ENCODE data around the gene MAP10.

Gene MAP10

GRCh38 chr1:232853994-232854797 is 49.0 kb downstream of the MAP10 start (continued):
- TF ChIP-seq ZNF449 (tag by site-specific recombination; IDR thresholded peaks at IDR 0.05) = no peak
- peak; percentile 93 for TF ChIP-seq INSM2 (tag by site-specific recombination; IDR thresholded peaks at IDR 0.05)
- TF ChIP-seq, protein P1, sequence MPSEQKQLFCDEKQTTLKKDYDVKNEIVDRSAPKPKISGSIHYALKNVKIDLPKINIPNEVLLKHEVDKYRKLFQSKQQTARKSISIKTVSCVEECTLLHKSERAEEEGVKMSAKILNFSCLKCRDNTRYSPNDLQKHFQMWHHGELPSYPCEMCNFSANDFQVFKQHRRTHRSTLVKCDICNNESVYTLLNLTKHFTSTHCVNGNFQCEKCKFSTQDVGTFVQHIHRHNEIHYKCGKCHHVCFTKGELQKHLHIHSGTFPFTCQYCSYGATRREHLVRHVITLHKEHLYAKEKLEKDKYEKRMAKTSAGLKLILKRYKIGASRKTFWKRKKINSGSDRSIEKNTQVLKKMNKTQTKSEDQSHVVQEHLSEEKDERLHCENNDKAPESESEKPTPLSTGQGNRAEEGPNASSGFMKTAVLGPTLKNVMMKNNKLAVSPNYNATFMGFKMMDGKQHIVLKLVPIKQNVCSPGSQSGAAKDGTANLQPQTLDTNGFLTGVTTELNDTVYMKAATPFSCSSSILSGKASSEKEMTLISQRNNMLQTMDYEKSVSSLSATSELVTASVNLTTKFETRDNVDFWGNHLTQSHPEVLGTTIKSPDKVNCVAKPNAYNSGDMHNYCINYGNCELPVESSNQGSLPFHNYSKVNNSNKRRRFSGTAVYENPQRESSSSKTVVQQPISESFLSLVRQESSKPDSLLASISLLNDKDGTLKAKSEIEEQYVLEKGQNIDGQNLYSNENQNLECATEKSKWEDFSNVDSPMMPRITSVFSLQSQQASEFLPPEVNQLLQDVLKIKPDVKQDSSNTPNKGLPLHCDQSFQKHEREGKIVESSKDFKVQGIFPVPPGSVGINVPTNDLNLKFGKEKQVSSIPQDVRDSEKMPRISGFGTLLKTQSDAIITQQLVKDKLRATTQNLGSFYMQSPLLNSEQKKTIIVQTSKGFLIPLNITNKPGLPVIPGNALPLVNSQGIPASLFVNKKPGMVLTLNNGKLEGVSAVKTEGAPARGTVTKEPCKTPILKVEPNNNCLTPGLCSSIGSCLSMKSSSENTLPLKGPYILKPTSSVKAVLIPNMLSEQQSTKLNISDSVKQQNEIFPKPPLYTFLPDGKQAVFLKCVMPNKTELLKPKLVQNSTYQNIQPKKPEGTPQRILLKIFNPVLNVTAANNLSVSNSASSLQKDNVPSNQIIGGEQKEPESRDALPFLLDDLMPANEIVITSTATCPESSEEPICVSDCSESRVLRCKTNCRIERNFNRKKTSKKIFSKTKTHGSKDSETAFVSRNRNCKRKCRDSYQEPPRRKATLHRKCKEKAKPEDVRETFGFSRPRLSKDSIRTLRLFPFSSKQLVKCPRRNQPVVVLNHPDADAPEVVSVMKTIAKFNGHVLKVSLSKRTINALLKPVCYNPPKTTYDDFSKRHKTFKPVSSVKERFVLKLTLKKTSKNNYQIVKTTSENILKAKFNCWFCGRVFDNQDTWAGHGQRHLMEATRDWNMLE (tag by site-specific recombination; conservative IDR thresholded peaks at IDR 0.05; ENCODE audit: low read depth) = no peak; the same call in 1 of the 2 replicates
- 0 out of 2 replicates have a peak, but pooled peaks have one; percentile 45 for TF ChIP-seq ZNF600 (tag by site-specific recombination; IDR thresholded peaks at IDR 0.05)
- no peak for TF ChIP-seq ZNF302 (tag by site-specific recombination; IDR thresholded peaks at IDR 0.05; ENCODE audit: low read depth)
- no peak for TF ChIP-seq ZNF239 (tag by site-specific recombination; IDR thresholded peaks at IDR 0.05)
- TF ChIP-seq ZBTB8A (tag by site-specific recombination; IDR thresholded peaks at IDR 0.05) = no peak
- TF ChIP-seq ZNF23 (tag by site-specific recombination; IDR thresholded peaks at IDR 0.05; ENCODE audit: borderline replicate concordance) = no peak
- no peak for TF ChIP-seq ZNF548 (tag by site-specific recombination; IDR thresholded peaks at IDR 0.05)
- TF ChIP-seq ZNF707 (tag by site-specific recombination; IDR thresholded peaks at IDR 0.05) = no peak
- no peak for TF ChIP-seq ZNF830 (tag by site-specific recombination; IDR thresholded peaks at IDR 0.05; ENCODE audit: low read depth)
- no peak for TF ChIP-seq ZNF571 (tag by site-specific recombination; IDR thresholded peaks at IDR 0.05)
- no peak for TF ChIP-seq HOXC10 (CRISPR knock-in tag; IDR thresholded peaks at IDR 0.05)
- no peak for TF ChIP-seq ZNF670 (tag by site-specific recombination; IDR thresholded peaks at IDR 0.05; ENCODE audit: low read depth)
- no peak for TF ChIP-seq ZNF561 (tag by site-specific recombination; IDR thresholded peaks at IDR 0.05; ENCODE audit: borderline replicate concordance)
- TF ChIP-seq, protein P2, sequence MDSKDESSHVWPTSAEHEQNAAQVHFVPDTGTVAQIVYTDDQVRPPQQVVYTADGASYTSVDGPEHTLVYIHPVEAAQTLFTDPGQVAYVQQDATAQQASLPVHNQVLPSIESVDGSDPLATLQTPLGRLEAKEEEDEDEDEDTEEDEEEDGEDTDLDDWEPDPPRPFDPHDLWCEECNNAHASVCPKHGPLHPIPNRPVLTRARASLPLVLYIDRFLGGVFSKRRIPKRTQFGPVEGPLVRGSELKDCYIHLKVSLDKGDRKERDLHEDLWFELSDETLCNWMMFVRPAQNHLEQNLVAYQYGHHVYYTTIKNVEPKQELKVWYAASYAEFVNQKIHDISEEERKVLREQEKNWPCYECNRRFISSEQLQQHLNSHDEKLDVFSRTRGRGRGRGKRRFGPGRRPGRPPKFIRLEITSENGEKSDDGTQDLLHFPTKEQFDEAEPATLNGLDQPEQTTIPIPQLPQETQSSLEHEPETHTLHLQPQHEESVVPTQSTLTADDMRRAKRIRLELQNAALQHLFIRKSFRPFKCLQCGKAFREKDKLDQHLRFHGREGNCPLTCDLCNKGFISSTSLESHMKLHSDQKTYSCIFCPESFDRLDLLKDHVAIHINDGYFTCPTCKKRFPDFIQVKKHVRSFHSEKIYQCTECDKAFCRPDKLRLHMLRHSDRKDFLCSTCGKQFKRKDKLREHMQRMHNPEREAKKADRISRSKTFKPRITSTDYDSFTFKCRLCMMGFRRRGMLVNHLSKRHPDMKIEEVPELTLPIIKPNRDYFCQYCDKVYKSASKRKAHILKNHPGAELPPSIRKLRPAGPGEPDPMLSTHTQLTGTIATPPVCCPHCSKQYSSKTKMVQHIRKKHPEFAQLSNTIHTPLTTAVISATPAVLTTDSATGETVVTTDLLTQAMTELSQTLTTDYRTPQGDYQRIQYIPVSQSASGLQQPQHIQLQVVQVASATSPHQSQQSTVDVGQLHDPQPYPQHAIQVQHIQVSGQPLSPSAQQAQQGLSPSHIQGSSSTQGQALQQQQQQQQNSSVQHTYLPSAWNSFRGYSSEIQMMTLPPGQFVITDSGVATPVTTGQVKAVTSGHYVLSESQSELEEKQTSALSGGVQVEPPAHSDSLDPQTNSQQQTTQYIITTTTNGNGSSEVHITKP (tag by site-specific recombination; IDR thresholded peaks at IDR 0.05) = peak; percentile 69
- TF ChIP-seq ZNF664 (tag by site-specific recombination; IDR thresholded peaks at IDR 0.05) = no peak
- TF ChIP-seq, protein P3, sequence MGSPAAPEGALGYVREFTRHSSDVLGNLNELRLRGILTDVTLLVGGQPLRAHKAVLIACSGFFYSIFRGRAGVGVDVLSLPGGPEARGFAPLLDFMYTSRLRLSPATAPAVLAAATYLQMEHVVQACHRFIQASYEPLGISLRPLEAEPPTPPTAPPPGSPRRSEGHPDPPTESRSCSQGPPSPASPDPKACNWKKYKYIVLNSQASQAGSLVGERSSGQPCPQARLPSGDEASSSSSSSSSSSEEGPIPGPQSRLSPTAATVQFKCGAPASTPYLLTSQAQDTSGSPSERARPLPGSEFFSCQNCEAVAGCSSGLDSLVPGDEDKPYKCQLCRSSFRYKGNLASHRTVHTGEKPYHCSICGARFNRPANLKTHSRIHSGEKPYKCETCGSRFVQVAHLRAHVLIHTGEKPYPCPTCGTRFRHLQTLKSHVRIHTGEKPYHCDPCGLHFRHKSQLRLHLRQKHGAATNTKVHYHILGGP (tag by site-specific recombination; IDR thresholded peaks at IDR 0.05) = peak; percentile 55
- TF ChIP-seq BCL11A (tag by site-specific recombination; IDR thresholded peaks at IDR 0.05; ENCODE audit: low read depth) = peak; percentile 74; the same call in 1 of the 2 replicates
- TF ChIP-seq, protein P4, sequence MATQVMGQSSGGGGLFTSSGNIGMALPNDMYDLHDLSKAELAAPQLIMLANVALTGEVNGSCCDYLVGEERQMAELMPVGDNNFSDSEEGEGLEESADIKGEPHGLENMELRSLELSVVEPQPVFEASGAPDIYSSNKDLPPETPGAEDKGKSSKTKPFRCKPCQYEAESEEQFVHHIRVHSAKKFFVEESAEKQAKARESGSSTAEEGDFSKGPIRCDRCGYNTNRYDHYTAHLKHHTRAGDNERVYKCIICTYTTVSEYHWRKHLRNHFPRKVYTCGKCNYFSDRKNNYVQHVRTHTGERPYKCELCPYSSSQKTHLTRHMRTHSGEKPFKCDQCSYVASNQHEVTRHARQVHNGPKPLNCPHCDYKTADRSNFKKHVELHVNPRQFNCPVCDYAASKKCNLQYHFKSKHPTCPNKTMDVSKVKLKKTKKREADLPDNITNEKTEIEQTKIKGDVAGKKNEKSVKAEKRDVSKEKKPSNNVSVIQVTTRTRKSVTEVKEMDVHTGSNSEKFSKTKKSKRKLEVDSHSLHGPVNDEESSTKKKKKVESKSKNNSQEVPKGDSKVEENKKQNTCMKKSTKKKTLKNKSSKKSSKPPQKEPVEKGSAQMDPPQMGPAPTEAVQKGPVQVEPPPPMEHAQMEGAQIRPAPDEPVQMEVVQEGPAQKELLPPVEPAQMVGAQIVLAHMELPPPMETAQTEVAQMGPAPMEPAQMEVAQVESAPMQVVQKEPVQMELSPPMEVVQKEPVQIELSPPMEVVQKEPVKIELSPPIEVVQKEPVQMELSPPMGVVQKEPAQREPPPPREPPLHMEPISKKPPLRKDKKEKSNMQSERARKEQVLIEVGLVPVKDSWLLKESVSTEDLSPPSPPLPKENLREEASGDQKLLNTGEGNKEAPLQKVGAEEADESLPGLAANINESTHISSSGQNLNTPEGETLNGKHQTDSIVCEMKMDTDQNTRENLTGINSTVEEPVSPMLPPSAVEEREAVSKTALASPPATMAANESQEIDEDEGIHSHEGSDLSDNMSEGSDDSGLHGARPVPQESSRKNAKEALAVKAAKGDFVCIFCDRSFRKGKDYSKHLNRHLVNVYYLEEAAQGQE (tag by site-specific recombination; IDR thresholded peaks at IDR 0.05) = no peak
- no peak for TF ChIP-seq ZNF175 (tag by site-specific recombination; IDR thresholded peaks at IDR 0.05)
- TF ChIP-seq REPIN1 (tag by site-specific recombination; IDR thresholded peaks at IDR 0.05; ENCODE audit: low read depth) = no peak
